HG03575 (cell line): ENCODE results near the gene GVQW3.
"Not testable (repeated sequence)": the region's sequence is repeated elsewhere in the genome, so short reads cannot be mapped to it uniquely, and the experiment has no call there.

Experiments
- ATAC-seq: cut with Tn5 transposase; IDR thresholded peaks from one replicate; pipeline ENCODE4 v1.9.1; 2021; ENCODE audit not compliant: unreplicated experiment, insufficient number of reproducible peaks, low FRiP score; ENCODE audit errors: extremely low read depth

The GVQW3 gene

DNA sequence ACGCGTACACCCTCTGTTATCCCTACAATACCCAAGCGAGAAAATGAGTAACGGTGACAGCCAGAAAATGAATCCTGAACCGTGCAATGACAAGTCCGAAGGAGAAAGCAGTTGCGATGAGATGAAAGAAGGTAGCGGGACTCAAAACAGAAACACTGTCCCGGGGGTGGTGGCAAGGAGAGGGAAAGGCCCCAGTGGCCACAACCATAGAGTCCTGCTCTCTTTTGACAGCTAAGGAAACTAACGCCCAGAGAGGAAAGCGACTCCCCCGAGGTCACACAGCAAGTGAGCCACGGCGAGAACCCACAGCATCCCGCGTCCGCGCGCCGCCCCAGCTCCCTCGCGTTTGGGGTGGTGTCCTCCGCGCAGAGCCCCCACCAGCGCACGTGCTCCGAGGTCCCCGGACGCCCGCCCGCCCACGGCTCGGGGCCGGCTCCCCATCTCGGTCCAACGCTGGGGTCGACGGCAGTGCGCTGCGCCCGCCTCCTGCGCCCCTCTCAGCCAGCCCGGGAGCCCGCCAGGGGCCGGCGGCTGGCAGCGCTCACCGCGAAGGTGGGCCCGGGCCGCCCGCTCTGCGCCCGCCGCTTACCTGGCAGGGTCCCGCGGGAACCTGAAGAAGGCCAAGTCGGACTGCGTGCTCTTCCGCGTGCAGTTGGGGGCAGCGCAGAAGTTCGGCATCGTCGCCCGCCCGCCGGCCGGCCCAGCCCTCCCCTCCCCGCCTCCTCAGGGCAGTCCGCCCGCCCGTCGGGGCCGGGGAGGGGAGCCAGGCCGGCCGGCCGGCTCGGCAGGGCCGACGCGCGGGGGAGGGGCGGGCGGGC, 755 bp upstream of the GVQW3 start:
- no peak for ATAC-seq

DNA sequence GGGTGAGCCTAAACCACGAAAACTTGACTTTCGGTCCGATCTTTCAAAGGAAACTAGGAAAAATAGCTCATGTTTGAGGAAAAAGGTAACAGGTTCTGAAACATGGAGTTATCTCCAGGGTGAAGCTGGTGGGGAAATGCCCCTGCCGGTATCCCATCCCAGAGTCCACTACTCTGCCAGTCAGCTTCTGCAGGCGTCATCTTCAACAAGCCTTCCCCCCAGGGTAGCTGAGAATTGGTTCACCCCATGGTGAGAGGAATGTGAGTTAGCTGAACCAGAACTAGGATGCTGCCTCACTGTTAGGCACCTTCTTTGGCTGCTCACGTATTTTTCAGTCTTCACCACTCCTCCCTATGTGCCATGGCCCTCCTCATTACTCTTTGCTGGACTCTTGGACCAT, 1.1 kb downstream of the GVQW3 start:
- no peak for ATAC-seq

DNA sequence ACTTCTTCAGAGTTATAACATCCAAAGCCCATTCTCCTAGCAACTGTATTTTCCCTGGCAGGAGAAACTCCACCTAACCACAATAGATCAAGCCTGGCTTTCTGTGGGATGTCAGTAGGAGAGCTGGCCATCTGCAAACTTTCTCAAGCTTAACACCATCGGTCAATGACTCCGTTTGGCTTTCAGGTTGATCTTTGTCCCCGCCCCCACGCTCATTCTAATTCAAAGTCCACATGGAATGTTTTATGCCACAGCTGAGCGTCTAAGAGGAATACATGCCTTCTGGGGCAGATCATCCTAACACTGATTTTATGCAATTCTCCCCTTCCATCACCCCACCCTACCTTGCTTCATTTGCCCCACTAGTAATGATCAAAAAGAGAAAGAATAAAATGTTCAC, 4.8 kb downstream of the GVQW3 start:
- ATAC-seq: no peak

DNA sequence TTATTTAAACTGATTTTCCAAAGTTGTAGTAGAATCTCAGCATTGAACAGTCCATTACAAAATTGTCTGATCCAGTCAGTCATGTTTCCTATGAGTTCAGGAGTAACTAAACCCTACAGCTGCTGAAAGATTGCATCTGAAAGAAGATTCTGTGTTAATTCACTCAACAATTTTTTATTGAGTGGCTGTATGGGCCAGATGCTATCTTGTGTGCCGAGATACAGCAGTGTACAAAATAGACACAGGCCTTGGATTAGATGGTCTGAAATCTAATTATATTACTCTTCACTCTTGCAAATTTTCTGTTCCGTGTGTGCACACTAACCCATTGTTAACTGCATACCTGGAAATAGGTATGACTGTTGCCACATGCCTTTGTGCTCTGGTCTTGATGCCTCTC, 7.3 kb downstream of the GVQW3 start:
- ATAC-seq: no peak

DNA sequence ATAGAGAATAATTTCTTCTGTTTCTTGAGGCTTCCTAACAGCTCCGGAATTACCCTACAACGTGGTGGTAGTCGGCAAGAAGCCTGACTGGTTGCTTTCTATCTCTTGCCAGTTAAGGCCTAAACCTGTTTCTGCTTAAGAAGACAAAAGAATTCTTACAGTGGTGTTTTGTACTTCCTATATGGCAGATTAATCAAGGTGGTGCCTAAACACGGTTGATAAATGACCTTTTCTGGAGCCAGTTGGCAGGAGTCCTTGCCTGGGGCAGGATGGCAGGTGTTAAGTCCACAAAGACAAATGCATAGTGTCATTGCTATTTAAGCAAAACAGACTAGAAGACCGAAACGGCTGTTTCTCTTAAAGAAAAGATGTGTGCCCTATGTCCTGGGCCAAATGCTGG, 9.9 kb downstream of the GVQW3 start:
- ATAC-seq: no peak

DNA sequence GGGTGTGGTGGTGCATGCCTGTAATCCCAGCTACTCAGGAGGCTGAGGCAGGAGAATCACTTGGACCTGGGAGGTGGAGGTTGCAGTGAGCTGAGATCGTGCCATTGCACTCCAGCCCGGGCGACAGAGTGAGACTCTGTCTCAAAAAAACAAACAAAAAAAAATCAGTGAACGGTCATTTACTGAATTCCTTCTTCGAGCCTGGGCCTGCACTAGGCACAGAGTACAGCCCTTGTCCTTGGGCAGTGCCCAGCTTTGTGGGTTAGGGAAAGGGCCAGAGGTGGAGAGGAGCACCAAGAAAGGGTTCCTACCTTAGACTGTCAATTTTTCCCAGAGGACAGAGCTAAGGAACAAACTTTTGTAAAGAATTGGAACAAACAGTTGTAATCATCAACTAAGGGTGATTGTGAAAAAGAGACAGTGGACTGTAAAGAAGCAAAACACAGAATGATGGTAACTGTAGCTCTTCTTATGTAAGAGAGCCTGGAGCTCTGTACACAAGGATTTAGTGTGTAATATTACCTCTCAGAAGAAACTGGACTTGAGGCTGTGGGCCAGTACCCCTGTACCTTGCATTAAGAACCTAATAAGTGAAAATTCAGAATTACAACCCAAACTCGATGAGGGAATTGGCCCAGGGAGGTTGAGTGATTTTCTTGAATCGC, 10.8 kb downstream of the GVQW3 start:
- no peak for ATAC-seq

DNA sequence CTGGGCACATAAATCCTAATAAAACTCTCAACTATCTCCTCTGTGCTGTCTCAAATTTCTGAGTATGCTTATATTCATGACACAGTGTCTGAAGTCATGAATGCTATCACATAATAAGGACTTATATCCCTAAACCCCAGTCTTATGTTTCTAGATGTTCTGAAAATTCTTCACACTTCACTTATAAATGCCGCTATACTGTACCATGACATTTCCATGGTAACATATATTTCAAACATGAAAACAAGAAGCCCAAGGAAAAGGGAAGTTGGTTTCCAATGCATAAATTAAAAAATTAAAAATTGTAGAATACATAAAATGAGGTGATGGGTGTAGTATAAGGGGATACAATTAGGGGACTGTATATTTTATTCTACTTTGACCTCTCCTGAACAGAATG, 11.7 kb downstream of the GVQW3 start:
- no peak for ATAC-seq

DNA sequence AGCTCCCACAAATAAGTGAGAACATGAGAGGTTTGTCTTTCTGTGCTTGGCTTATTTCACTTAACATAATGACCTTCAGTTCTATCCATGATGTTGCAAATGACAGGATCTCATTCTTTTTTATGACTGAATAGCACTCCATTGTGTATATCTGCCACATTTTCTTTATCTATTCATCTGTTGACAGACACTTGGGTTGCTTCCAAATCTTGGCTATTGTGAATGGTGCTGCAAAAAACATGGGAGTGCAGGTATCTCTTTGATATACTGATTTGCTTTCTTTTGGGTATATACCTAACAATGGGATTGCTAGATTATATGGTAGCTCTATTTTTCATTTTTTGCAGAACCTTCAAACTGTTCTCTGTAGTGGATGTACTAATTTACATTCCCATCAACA, 13.3 kb downstream of the GVQW3 start:
- ATAC-seq: no peak

DNA sequence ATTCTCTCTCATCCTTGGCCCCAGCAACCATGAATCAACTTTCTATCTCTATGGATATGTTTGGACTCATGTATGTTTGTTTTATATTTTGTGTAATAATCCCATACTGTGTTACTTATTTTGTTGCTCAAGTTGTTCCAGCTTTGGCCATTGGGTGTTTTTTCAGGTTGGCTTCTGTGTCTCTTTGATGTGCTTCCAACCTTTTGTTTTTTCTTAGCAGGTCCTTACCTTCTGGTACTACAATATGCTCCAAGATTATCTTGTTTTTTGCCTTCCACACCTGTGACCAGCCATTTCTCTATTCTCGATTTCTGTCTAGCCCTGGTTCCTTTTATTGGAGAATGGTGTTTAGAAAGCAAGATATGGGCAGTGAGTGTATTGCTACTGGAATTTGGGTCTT, 14.2 kb downstream of the GVQW3 start:
- ATAC-seq: no peak

DNA sequence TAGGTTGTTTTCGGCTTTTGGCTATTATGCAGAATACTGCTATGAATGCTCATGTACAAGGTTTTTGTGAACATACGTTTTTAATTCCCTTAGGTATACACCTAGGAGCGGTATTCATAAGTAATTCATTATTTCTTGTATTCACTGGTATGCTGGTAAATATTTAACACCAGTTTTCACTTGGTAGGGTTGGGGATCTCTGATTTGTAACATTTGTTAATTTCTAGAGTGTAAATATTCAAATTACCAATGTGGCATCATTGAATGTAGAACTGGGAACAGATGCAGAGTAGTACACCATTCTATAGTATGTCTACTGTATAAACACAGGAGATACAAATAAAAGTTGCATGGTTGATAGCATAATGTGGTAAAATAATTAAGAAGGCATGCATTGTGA, 16.3 kb downstream of the GVQW3 start:
- no peak for ATAC-seq

DNA sequence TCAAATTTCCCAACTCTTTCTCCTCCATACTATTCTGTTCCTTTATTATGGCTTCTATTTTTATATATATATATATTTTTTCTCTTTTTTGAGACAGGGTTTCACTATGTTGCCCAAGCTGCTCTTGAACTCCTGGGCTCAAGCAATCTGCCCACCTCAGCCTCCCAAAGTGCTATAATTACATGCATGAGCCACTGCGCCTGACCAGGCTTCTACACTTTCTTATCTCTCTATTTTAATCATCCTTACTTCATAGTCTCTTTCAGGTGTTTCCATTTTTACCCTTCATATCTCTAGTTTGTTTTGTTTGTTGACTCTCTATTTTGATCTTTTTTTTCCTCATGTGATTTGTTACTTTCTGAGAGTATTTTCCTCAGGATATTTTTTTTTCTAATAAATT, 19.8 kb downstream of the GVQW3 start:
- ATAC-seq: no peak

DNA sequence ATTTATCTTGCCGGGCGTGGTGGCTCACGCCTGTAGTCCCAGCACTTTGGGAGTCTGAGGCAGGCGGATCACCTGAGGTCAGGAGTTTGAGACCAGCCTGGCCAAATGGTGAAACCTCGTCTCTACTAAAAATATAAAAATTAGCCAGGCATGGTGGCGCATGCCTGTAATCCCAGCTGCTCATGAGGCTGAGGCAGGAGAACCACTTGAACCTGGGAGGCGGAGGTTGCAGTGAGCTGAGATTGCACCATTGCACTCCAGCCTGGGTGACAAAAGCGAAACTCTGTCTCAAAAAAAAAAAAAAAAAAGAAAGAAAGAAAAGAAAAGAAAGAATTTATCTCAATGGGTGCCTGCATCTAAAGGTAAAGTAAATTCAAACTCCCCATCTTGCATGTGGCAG, 20.4 kb downstream of the GVQW3 start:
- ATAC-seq: not testable (repeated sequence)

DNA sequence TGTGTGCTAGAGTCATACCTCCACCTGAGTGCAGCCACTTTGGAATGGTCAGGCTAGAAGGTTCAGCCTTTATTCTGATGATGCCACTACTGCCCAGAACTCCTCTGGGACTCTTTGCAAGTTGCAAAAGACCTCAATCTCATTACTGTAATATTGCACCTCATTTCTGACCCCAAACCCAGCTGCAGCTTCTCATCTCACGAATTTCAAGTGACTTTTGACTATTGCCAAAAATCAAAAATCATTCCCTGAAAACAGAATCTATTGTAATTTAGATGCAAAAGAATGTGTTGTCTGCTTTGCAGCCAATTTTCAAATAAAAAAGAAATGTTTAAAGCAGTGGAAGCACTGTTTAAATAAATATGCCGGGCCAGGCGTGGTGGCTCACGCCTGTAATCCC, 25.2 kb downstream of the GVQW3 start:
- ATAC-seq: no peak

DNA sequence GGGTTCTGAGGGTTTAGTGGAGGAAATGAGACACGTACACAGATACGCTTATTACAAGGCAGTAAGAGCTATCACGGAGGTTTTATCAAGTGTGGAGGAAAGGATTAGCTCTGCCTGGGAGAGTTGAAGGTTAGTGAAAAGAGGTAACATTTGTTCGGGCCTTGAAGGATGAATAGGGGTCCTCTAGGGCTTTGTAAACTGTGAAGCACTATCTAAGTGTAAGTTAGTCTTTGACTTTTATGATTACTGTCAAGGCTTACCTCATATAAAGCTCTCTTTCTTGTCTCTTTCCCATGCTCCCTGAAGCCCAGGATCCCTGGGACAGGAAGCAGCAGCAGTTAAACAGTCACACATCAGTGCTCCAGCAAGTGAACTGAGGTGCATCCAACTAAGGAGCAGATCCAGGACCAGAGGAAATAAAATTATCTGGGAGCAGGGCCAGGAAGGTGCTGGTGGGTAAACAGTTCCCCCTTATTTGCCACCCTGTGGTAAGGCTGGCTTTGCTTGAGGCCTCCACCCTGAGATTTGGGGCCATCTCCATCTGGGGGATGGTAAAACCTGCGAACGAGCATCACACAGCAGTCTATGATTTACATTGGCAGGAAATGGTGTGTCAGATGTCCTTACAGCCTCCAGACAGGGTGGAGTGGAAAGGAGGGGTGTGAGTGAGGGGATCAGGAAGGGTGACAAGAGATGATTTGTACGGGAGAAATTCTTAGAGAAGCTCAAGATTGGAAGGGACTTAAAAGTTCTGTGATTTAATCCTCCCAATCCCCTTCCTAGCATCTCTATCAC, 27.2 kb downstream of the GVQW3 start:
- no peak for ATAC-seq

DNA sequence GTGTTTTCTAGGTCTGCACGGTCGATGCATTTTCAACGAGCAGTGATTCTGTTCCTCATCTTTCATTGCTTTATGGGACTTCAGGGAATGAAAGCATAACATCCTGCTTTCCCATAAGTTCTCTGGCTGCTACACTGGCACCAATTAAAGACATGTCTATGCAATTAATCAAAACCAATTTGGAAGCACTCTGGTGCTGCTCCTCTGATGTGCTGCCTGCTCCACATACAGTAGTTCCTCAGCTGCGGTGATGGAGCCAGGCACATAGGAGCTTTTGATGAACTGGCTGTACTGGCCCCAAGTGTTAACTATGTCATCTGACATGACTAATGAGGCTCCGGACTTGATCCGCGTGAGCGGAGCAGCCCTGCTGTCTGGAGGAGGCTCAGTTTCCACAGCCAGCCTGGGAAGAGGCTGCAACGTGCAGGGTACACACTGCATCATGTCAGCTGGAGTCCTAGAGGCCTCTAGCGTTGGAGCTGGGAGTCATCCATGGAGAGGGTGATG, 29.8 kb downstream of the GVQW3 start:
- no peak for ATAC-seq

DNA sequence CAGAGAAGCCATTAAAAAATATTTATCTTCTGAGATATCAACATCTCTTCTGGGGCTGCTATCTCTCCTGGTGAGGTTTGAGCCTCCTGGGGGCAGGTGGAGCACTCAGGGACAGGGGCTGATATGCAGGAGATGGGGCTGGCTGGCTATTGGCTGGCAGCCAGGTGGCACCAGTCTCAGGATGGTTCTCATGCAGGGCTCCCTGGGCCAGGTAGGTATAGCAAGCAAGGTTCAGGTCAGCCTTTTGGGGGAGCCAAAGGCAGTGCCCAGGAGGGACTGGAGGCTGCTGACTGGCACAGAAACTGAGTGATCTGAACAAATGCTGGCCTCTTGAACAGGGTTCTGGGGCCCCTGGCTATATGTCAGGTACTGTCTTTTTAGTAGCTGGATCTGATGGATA, 34.0 kb downstream of the GVQW3 start:
- ATAC-seq: no peak

DNA sequence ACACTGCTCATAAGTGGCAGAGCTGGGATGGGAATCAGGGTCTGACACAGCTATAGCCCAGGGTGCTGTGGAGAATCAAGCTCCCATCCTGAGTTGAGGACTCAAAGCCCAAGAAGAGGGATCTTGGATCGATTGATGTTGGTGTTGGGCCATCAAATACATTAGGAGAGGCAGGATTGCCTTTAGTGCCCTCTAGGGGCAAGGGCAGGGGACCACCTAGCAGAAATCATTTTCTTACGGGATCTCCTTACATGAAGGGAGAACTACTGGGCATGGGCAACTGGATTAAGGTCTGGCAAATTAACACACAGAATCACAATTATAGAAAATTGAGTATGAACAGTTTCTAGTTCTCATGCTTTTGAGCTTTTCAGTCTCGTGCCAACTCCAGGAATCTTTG, 38.8 kb downstream of the GVQW3 start:
- ATAC-seq: no peak

DNA sequence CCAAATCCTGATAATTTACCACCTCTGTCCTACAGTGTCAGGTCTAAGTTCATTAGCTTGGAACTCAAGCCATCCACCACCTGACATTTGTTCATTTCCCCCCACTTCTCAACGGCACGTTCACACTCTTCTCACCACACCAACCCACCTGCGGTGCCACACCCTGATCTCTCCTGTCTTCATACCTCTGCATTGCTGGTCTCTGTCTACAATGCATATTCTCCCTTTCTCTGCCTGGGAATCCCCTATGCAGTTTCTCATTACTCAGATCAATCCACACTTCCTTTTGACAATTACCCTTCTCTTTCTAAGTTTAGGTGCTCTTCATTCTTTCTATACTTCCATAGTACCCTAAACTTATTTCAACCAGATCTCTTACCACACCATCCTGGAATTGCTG, 43.3 kb downstream of the GVQW3 start:
- no peak for ATAC-seq

DNA sequence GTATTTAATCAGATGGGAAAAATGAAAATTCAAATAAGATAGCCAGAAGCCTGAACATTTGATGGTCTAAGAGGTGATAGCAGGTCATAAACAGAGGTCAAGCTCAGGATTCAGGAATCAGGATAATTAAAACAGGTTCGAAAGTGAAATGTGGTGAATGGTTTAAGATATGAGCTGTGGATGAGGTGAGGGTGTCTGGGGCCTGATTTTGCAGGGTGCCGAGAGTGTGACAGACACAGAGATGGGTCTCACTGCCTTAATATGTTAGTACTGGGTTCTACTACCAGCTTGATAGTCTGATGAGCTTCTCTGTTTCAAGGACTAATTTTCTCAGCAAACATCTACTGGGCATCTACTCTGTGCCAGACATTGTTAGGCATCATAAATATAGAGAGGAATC, 43.8 kb downstream of the GVQW3 start:
- ATAC-seq: no peak

DNA sequence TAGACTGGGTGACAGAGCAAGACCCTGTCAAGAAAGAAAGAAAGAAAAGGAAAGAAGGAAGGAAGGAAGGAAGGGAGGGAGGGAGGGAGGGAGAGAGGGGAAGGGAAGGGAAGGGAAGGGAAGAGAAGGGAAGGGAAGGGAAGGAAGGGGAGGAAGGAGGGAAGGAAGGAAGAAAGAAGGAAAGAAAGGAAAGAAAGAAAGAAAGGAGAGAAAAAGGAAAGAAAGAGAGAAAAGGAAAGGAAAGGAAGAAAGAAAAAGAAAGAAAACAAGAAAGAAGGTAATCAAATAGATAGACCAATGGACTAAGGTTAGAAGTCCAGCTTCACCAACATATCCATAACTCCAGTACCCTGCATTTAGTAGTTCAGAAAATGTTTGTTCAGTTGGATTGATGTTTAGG, 45.5 kb downstream of the GVQW3 start:
- ATAC-seq: no peak
